ENCODE data around the gene AFMID. TPM values are rescaled to one million over a fixed set of nuclear protein-coding genes. Genes with fewer than 3 reads are reported as not detected.

Gene AFMID
- total and polyA plus RNA-seq, 2 of the 13 experiments (the other 11 are each of a cell fraction or from before 2014, with no cell fraction given), result 249 to 270 TPM

GRCh38 chr17:78140169-78141051 lies 46.8 kb upstream of the AFMID start (continued):
- TF ChIP-seq RARG (CRISPR knock-in tag; IDR thresholded peaks at IDR 0.05; ENCODE audit: low read depth), result no peak
- TF ChIP-seq CENPBD1 (CRISPR knock-in tag; IDR thresholded peaks at IDR 0.05; ENCODE audit: borderline replicate concordance, low read depth), result no peak
- no peak for TF ChIP-seq SATB2 (CRISPR knock-in tag; IDR thresholded peaks at IDR 0.05)
- no peak for TF ChIP-seq NR3C1 (CRISPR knock-in tag; IDR thresholded peaks at IDR 0.05)
- no peak for TF ChIP-seq ZNF10 (CRISPR knock-in tag; IDR thresholded peaks at IDR 0.05; ENCODE audit: borderline replicate concordance, low read depth)
- no peak for TF ChIP-seq HOMEZ (CRISPR knock-in tag; IDR thresholded peaks at IDR 0.05; ENCODE audit: low read depth)
- TF ChIP-seq CREB1 (IDR thresholded peaks at IDR 0.05), result peak; percentile 59; the same call in 1 of the 2 replicates
- no peak for TF ChIP-seq CREB1 (CRISPR knock-in tag; IDR thresholded peaks at IDR 0.05)
- no peak for TF ChIP-seq ETV5 (CRISPR knock-in tag; IDR thresholded peaks at IDR 0.05; ENCODE audit: borderline replicate concordance)
- no peak for TF ChIP-seq ZNF558 (CRISPR knock-in tag; IDR thresholded peaks at IDR 0.05; ENCODE audit: borderline replicate concordance)
- TF ChIP-seq ZKSCAN5 (CRISPR knock-in tag; IDR thresholded peaks at IDR 0.05), result no peak
- TF ChIP-seq ZBTB4 (CRISPR knock-in tag; IDR thresholded peaks at IDR 0.05; ENCODE audit: borderline replicate concordance), result no peak; the same call in 1 of the 2 replicates
- TF ChIP-seq SALL2 (CRISPR knock-in tag; IDR thresholded peaks at IDR 0.05), result no peak
- TF ChIP-seq ZNF792 (CRISPR knock-in tag; IDR thresholded peaks at IDR 0.05), result no peak
- no peak for TF ChIP-seq MATR3 (CRISPR knock-in tag; IDR thresholded peaks at IDR 0.05)
- TF ChIP-seq CREBL2 (CRISPR knock-in tag; IDR thresholded peaks at IDR 0.05; ENCODE audit: borderline replicate concordance), result no peak
- TF ChIP-seq ZNF639 (CRISPR knock-in tag; conservative IDR thresholded peaks at IDR 0.05), result no peak
- TF ChIP-seq CENPT (CRISPR knock-in tag; IDR thresholded peaks at IDR 0.05; ENCODE audit: low read depth), result no peak
- no peak for TF ChIP-seq SIX1 (CRISPR knock-in tag; IDR thresholded peaks at IDR 0.05; ENCODE audit: borderline replicate concordance)
- TF ChIP-seq ZNF251 (CRISPR knock-in tag; IDR thresholded peaks at IDR 0.05), result no peak
- no peak for TF ChIP-seq MIER3 (CRISPR knock-in tag; IDR thresholded peaks at IDR 0.05; ENCODE audit: borderline replicate concordance)
- no peak for TF ChIP-seq NFIB (CRISPR knock-in tag; IDR thresholded peaks at IDR 0.05; ENCODE audit: borderline replicate concordance)
- no peak for TF ChIP-seq ZNF775 (CRISPR knock-in tag; IDR thresholded peaks at IDR 0.05; ENCODE audit: borderline replicate concordance)
- no peak for TF ChIP-seq NRL (CRISPR knock-in tag; IDR thresholded peaks at IDR 0.05; ENCODE audit: borderline replicate concordance)

All from HepG2 (cell line).